Psoas muscle (tissue), 8 donors: ENCODE results near the gene LAMA1. TPM values are rescaled to one million over a fixed set of nuclear protein-coding genes. Genes with fewer than 3 reads are reported as not detected.

Experiments
- ATAC-seq, 4 donors: fragments of 200-7000 bp; cut with Tn5 transposase; one replicate each; pipeline ENCODE4 v1.9.1; 2020; ENCODE audit warnings: moderate library complexity in 3 of 4, mild to moderate bottlenecking in 2 of 4
- DNase-seq, 2 donors: peaks; one replicate each; pipeline ENCODE4 v3.0.0-alpha.2; 2020
- H3K27ac ChIP-seq: fragments of 200-600 bp; one replicate; pipeline ENCODE4 v1.8.0; 2022
- H3K27me3 ChIP-seq, 3 donors: fragments of 200-600 bp in 1 of 3; one replicate each; pipeline versions ENCODE4 v1.6.1 to v1.8.0; 2013 to 2022; ENCODE audit warnings: low read length in 2 of 3, mild to moderate bottlenecking in 2 of 3, moderate library complexity in 1 of 3; ENCODE audit not compliant: insufficient read depth in 3 of 3
- H3K36me3 ChIP-seq, 2 donors: fragments of 200-600 bp in 1 of 2; one replicate each; pipeline versions ENCODE4 v1.6.1 to v1.8.0; 2013 to 2022; ENCODE audit warnings: low read depth in 1 of 2, mild to moderate bottlenecking in 1 of 2, moderate library complexity in 1 of 2; ENCODE audit not compliant: insufficient read depth in 1 of 2
- H3K4me1 ChIP-seq: fragments of 200-600 bp; one replicate; pipeline ENCODE4 v1.8.0; 2022
- H3K4me3 ChIP-seq: fragments of 200-600 bp; one replicate; pipeline ENCODE4 v1.8.0; 2022; ENCODE audit warnings: mild to moderate bottlenecking
- H3K9me3 ChIP-seq: fragments of 200-600 bp; one replicate; pipeline ENCODE4 v1.8.0; 2022
- WGBS, 3 donors: extraction: QIAGEN DNeasy Blood & Tissue Kit; methylation state at CpG; one replicate each; pipeline versions ENCODE4 v1.1.6 to v1.1.7; 2013; 5-methylcytosine and 5-hydroxymethylcytosine counted together
- intact Hi-C, 2 donors: fragments of 100-400 bp; cut with DNase I; formaldehyde crosslinking; loops; one replicate each; pipeline versions ENCODE4 v1.11.0 to v1.14.2; 2022
- polyA plus RNA-seq, 3 donors: library from polyadenylated mRNA; stranded (reverse); fragments of 200-250 nt; gene quantifications; one replicate each; pipeline ENCODE4 v1.2.3, GENCODE V29; 2013
- total RNA-seq, 4 donors: library from RNA; stranded (reverse); fragmentation: NEBNext Ultra II Directional in 2 of 4; extraction: Animal tissue kit (Norgen Biotek cat#: 25700) in 2 of 4; gene quantifications; one replicate each; pipeline versions ENCODE4 v1.2.1 to v1.2.4, GENCODE V29; 2021 to 2023
- TF ChIP-seq, protein P1 (sequence below): fragments of 200-600 bp; IDR thresholded peaks from one replicate; pipeline ENCODE4 v1.8.0; 2022; ENCODE audit warnings: antibody characterized with exemption
- donor health status: healthy with polysubstance abuse.
- donor health status: DM: no; HTN: no; CAD: no; lungs with moderate emphysema.
- donor health status: Bipolar disorder and iron deficiency.
- donor health status: healthy.
- donor health status: DM: yes; HTN: yes; CAD: no.
- donor health status: DM: no; HTN: no; CAD: no.
- donor health status: DM: no; HTN: no; CAD: no.
- donor health status: DM: yes; HTN: yes; CAD: no.

The LAMA1 gene
- total and polyA plus RNA-seq, 7 donors: 0.04 to 2.6 (median 0.11) TPM; not detected in 1

DNA sequence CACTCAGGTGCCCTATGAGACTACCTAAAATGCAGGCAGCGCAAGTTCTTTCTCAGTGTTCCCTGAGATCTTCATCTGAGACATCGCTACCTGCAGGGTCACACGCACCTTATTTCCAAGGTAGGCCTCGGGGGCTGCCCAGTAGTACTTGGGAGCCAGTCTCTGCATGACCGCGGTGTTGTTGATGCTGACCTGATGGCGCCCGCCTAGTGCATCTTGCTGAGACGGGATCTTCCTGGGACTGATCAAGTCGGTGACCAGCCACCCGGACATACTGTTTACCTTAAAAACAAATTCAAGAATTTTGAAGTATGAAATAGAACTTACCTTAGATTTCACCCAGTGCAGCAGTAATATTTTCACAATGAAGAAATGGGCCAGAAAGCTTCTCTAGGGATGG lies 80.1 kb downstream of the LAMA1 start:
- no peaks in the 10 kb centered on the region for H3K4me1 ChIP-seq
- TF ChIP-seq, protein P1, sequence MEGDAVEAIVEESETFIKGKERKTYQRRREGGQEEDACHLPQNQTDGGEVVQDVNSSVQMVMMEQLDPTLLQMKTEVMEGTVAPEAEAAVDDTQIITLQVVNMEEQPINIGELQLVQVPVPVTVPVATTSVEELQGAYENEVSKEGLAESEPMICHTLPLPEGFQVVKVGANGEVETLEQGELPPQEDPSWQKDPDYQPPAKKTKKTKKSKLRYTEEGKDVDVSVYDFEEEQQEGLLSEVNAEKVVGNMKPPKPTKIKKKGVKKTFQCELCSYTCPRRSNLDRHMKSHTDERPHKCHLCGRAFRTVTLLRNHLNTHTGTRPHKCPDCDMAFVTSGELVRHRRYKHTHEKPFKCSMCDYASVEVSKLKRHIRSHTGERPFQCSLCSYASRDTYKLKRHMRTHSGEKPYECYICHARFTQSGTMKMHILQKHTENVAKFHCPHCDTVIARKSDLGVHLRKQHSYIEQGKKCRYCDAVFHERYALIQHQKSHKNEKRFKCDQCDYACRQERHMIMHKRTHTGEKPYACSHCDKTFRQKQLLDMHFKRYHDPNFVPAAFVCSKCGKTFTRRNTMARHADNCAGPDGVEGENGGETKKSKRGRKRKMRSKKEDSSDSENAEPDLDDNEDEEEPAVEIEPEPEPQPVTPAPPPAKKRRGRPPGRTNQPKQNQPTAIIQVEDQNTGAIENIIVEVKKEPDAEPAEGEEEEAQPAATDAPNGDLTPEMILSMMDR: no peak
- H3K36me3 ChIP-seq: no peaks in the 10 kb centered on the region
- WGBS, 3 donors: 96 to 97% (median 97%) methylated on average over 11 of the region's 11 CpGs
- intact Hi-C loops: loop anchor here in 1 of 2 donors (10.0 kb wide), 1 partner anchor 127 kb away; no protein-coding TSS in a partner anchor
- no peak overlapping the region for H3K4me3 ChIP-seq
- H3K9me3 ChIP-seq: no peaks in the 10 kb centered on the region
- DNase-seq: no peak
- no peak for ATAC-seq
- peaks cover 0 to 2% (median 0%) of the 10 kb centered on the region in 3 donors for H3K27me3 ChIP-seq
- no peak overlapping the region for H3K27ac ChIP-seq

DNA sequence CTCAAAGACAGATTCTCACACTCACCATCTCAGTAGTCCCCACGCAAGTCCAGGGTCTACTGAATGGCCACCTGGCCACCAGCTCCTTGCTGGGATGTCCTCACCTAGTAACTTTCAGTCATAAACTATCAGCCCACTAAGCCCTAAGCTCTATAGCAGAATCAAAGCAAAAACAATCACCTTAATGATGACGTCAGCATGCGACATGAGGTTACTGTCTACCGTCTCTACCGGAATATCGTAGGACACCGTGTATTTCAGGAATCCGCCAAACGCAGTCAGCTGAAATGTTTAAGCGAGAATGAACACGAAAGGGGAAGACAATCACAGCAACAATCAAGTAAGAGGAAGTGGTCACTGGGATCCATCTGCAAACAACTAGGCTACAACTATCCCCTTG lies 81.8 kb downstream of the LAMA1 start:
- ATAC-seq (no peak), DNase-seq (no peak)
- no peaks in the 10 kb centered on the region for H3K36me3 ChIP-seq
- no peaks in the 10 kb centered on the region for H3K4me1 ChIP-seq
- no peaks in the 10 kb centered on the region for H3K27me3 ChIP-seq
- WGBS, 3 donors: 93 to 97% (median 93%) methylated on average over 11 of the region's 11 CpGs
- H3K27ac ChIP-seq: no peak overlapping the region
- intact Hi-C loops: loop anchor here in 1 of 2 donors (10.0 kb wide), 1 partner anchor 129 kb away; no protein-coding TSS in a partner anchor
- TF ChIP-seq, protein P1: no peak
- H3K4me3 ChIP-seq: no peak overlapping the region
- H3K9me3 ChIP-seq: no peaks in the 10 kb centered on the region

DNA sequence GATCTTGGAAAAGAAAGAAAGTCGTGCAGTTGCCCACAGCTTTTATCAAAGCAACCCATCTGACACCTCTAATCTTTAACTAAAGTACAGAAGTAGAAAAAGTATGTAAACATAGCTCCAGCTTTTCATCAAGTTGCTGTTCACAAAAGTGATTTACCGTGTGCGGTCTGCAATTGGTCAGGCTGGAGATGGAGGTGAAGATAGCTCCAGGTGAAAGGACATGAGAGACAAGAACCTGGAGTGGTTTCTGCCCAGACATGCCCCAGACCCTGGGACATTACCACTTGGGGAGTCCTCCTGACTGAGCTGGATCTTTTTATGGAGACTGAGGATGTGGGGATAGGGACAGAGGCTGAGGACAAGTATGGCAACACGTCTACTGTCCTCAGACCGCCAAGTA lies 82.7 kb downstream of the LAMA1 start:
- TF ChIP-seq, protein P1: no peak
- Histone ChIP-seq H3K27ac (no peak overlapping the region), H3K4me1 (no peaks in the 10 kb centered on the region), H3K36me3 (no peaks in the 10 kb centered on the region), H3K9me3 (no peaks in the 10 kb centered on the region), H3K4me3 (no peak overlapping the region), H3K27me3 (no peaks in the 10 kb centered on the region)
- no peak for DNase-seq
- ATAC-seq: no peak
- 78 to 85% (median 83%) methylated on average over 5 of the region's 5 CpGs for WGBS, 3 donors
- intact Hi-C loops: loop anchor here in 1 of 2 donors (10.0 kb wide), 1 partner anchor 130 kb away; no protein-coding TSS in a partner anchor

DNA sequence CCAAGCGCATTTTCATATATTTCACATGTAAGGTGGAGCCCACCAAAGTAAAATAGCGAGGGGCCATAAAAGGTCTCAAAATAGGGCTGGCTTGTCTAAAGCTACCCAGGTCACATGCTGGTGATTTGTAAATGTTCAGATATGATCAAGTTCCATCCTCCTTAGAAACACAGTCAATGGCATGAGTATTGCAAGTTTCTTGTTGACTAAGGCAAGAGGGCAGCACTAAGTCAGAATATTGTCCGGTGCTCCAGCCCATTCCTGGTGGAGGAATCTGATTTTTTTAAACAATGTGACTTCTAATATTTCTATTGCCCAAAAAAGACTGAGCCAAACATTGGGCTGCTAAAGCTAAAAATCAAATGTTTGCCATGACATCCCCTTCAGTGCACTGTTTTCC lies 85.1 kb downstream of the LAMA1 start:
- intact Hi-C loops: loop anchor here in 1 of 2 donors (10.0 kb wide), 1 partner anchor 132 kb away; no protein-coding TSS in a partner anchor
- DNase-seq (no peak), ATAC-seq (no peak)

More for the DNA sequence above, 85.1 kb downstream of the LAMA1 start:
- no peaks in the 10 kb centered on the region for H3K36me3 ChIP-seq
- no peaks in the 10 kb centered on the region for H3K27me3 ChIP-seq
- H3K4me3 ChIP-seq: no peak overlapping the region
- TF ChIP-seq, protein P1: no peak
- H3K4me1 ChIP-seq: no peaks in the 10 kb centered on the region
- H3K27ac ChIP-seq: no peak overlapping the region
- no peaks in the 10 kb centered on the region for H3K9me3 ChIP-seq
- WGBS, 3 donors: 80 to 85% (median 82%) methylated on average over 3 of the region's 3 CpGs
